K562 (cell line): ENCODE measurements around the gene SGMS1. TPM values are rescaled to one million over a fixed set of nuclear protein-coding genes. Genes with fewer than 3 reads are reported as not detected.
A peak's percentile ranks its signal among the peaks of the same experiment; 100 is the strongest.

Source experiments
- BHLHE40 ChIP-seq: IDR thresholded peaks from 2 replicates; pipeline ENCODE4 v1.6.1; 2011; ENCODE audit warnings: low read length, improper control_type of control experiment
- CHD7 ChIP-seq: fragments of 200-600 bp; sonication (generic); IDR thresholded peaks from one replicate; pipeline ENCODE4 v1.6.1; 2012; ENCODE audit warnings: mild to moderate bottlenecking, low read depth, low read length, inconsistent platforms
- DACH1 ChIP-seq: fragments of 450-650 bp; IDR thresholded peaks from 2 replicates; pipeline ENCODE4 v1.6.1; 2018; ENCODE audit not compliant: partially characterized antibody
- EHMT2 ChIP-seq: fragments of 450-650 bp; IDR thresholded peaks from 2 replicates; pipeline ENCODE4 v1.6.1; 2018; ENCODE audit warnings: antibody characterized with exemption
- ILF3 ChIP-seq: fragments of 450-650 bp; IDR thresholded peaks from 2 replicates; pipeline ENCODE4 v1.6.1; 2018; ENCODE audit warnings: antibody characterized with exemption, mild to moderate bottlenecking, moderate library complexity, borderline replicate concordance
- JUND ChIP-seq, 2 experiments: IDR thresholded peaks; 2 replicates in 1 of 2; 3 replicates in 1 of 2; pipeline ENCODE4 v1.6.1; 2011; ENCODE audit warnings: borderline replicate concordance in 2 of 2, low read depth in 2 of 2, low read length in 2 of 2, improper control_type of control experiment in 1 of 2, missing biosample characterization in 1 of 2, missing genetic modification characterization in 1 of 2, missing genetic modification reagents in 1 of 2
- KLF13 ChIP-seq: fragments of 450-650 bp; IDR thresholded peaks from 2 replicates; pipeline ENCODE4 v1.6.1; 2016; ENCODE audit warnings: missing genetic modification characterization, low read depth, mild to moderate bottlenecking, missing compliant biosample characterization, moderate library complexity, borderline replicate concordance
- POLR2B ChIP-seq: fragments of 450-650 bp; IDR thresholded peaks from 2 replicates; pipeline ENCODE4 v1.6.1; 2018; ENCODE audit warnings: low read depth; ENCODE audit not compliant: partially characterized antibody
- RBM14 ChIP-seq: fragments of 200-400 bp; formaldehyde crosslinking; IDR thresholded peaks from 2 replicates; pipeline ENCODE4 v1.6.1; 2018; ENCODE audit warnings: low read depth, mild to moderate bottlenecking, low read length, moderate library complexity, borderline replicate concordance; ENCODE audit not compliant: insufficient read depth
- SMARCA4 ChIP-seq: fragments of 450-650 bp; IDR thresholded peaks from 2 replicates; pipeline ENCODE4 v1.6.1; 2016
- TAL1 ChIP-seq: fragments of 450-650 bp; IDR thresholded peaks from 2 replicates; pipeline ENCODE4 v1.6.1; 2016; ENCODE audit warnings: mild to moderate bottlenecking
- TCF15 ChIP-seq: fragments of 250-450 bp; sonication (Bioruptor Pico); IDR thresholded peaks from 2 replicates; pipeline ENCODE4 v1.8.0; 2022; ENCODE audit warnings: moderate library complexity, mild to moderate bottlenecking, inconsistent platforms
- TFAM ChIP-seq: fragments of 250-450 bp; sonication (Bioruptor Pico); conservative IDR thresholded peaks from 2 replicates; pipeline ENCODE4 v1.5.0; 2021; ENCODE audit warnings: mild to moderate bottlenecking, moderate library complexity
- ZBTB2 ChIP-seq: fragments of 450-650 bp; IDR thresholded peaks from 2 replicates; pipeline ENCODE4 v1.6.1; 2016; ENCODE audit warnings: antibody characterized with exemption
- ZEB2 ChIP-seq: fragments of 450-650 bp; IDR thresholded peaks from 2 replicates; pipeline ENCODE4 v1.6.1; 2016
- ZNF3 ChIP-seq: fragments of 250-450 bp; sonication (Bioruptor Pico); IDR thresholded peaks from 2 replicates; pipeline ENCODE4 v1.5.0; 2021; ENCODE audit warnings: mild to moderate bottlenecking, moderate library complexity
- ZNF583 ChIP-seq: fragments of 250-450 bp; sonication (Bioruptor Pico); IDR thresholded peaks from 2 replicates; pipeline ENCODE4 v1.4.0; 2020
- ZNF75A ChIP-seq: fragments of 450-650 bp; formaldehyde crosslinking; IDR thresholded peaks from 2 replicates; pipeline ENCODE4 v1.4.0; 2020; ENCODE audit warnings: mild to moderate bottlenecking
- polyA plus RNA-seq, 8 experiments: library from polyadenylated mRNA; depleted of rRNA in 4 of 8; stranded (reverse) in 5 of 8; unstranded in 3 of 8; fragments of >200 nt; fragmentation: Nextera tagmentation in 2 of 8; fragmentation: Illumina TruSeq in 1 of 8; extraction: Ambion mirVana in 2 of 8; extraction: Trizol in 1 of 8; gene quantifications; 2 replicates each; pipeline versions ENCODE4 v1.2.1 to v1.2.3, GENCODE V29; 2011 to 2014; ENCODE audit warnings: inconsistent platforms in 1 of 8, missing spikeins in 1 of 8
- total RNA-seq, 7 experiments: library from RNA; depleted of rRNA in 6 of 7; stranded (reverse); fragments of >200 nt in 6 of 7; fragmentation: Illumina TruSeq in 2 of 7; extraction: Trizol in 2 of 7; gene quantifications; 2 replicates each; pipeline versions ENCODE4 v1.2.1 to v1.2.3, GENCODE V29; 2011 to 2021; ENCODE audit warnings: low replicate concordance in 1 of 7

SGMS1 gene
- total and polyA plus RNA-seq, 9 of the 15 experiments (the other 6 are each of a cell fraction or from before 2014, with no cell fraction given) = 22.6 to 232 (median 82.2) TPM

GRCh38 chr10:50336140-50336539 lies 287.6 kb downstream of the SGMS1 start (continued):
- no peak for TF ChIP-seq CHD7
- TF ChIP-seq ZNF75A (CRISPR knock-in tag) = no peak
- 0 out of 2 replicates have a peak, but pooled peaks have one; percentile 30 for TF ChIP-seq KLF13 (tag)
- no peak for TF ChIP-seq TCF15 (CRISPR knock-in tag)
- TF ChIP-seq JUND (IDR thresholded peaks at IDR 0.05; ENCODE audit: borderline replicate concordance, low read depth, low read length) = no peak
- TF ChIP-seq JUND (tag; IDR thresholded peaks at IDR 0.05; ENCODE audit: borderline replicate concordance, low read depth, low read length) = no peak
- no peak for TF ChIP-seq ZNF3 (CRISPR knock-in tag)
- TF ChIP-seq TFAM (CRISPR knock-in tag) = no peak
- TF ChIP-seq DACH1 = no peak
- TF ChIP-seq SMARCA4 = no peak
- TF ChIP-seq RBM14 = no peak
- no peak for TF ChIP-seq ILF3
- no peak for TF ChIP-seq TAL1
- TF ChIP-seq POLR2B = peak; percentile 29
- TF ChIP-seq ZBTB2 = no peak
- TF ChIP-seq EHMT2 = 0 out of 2 replicates have a peak, but pooled peaks have one; percentile 46
- TF ChIP-seq BHLHE40 = peak; percentile 94
- no peak for TF ChIP-seq ZEB2
- no peak for TF ChIP-seq ZNF583 (CRISPR knock-in tag)
